Loucy (cell line): ENCODE data around the gene PPHLN1.
"Not testable (repeated sequence)": the region's sequence is repeated elsewhere in the genome, so short reads cannot be mapped to it uniquely, and the experiment has no call there.

ENCODE experiments used
- EZH2phosphoT487 ChIP-seq: fragments of 200-600 bp; IDR thresholded peaks from 2 replicates; pipeline ENCODE4 v1.6.1; 2018; ENCODE audit warnings: antibody characterized with exemption, mild to moderate bottlenecking, moderate library complexity, borderline replicate concordance
- TF ChIP-seq, protein P1 (sequence below): fragments of 200-600 bp; sonication (generic); conservative IDR thresholded peaks from 2 replicates; pipeline ENCODE4 v1.5.1; 2014; ENCODE audit warnings: mild to moderate bottlenecking, antibody characterized with exemption, low read length

DNA sequence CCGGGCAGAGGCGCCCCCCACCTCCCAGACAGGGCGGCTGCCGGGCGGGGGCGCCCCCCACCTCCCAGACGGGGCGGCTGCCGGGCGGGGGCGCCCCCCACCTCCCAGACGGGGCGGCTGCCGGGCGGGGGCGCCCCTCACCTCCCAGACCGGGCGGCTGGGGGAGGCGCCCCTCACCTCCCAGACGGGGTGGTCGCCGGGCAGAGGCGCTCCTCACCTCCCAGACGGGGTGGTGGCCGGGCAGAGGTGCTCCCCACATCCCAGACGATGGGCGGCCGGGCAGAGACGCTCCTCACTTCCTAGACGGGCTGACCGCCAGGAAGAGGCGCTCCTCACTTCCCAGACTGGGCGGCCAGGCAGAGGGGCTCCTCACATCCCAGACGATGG lies 24.0 kb downstream of the PPHLN1 start:
- TF ChIP-seq, protein P1, sequence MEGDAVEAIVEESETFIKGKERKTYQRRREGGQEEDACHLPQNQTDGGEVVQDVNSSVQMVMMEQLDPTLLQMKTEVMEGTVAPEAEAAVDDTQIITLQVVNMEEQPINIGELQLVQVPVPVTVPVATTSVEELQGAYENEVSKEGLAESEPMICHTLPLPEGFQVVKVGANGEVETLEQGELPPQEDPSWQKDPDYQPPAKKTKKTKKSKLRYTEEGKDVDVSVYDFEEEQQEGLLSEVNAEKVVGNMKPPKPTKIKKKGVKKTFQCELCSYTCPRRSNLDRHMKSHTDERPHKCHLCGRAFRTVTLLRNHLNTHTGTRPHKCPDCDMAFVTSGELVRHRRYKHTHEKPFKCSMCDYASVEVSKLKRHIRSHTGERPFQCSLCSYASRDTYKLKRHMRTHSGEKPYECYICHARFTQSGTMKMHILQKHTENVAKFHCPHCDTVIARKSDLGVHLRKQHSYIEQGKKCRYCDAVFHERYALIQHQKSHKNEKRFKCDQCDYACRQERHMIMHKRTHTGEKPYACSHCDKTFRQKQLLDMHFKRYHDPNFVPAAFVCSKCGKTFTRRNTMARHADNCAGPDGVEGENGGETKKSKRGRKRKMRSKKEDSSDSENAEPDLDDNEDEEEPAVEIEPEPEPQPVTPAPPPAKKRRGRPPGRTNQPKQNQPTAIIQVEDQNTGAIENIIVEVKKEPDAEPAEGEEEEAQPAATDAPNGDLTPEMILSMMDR, result not testable (repeated sequence)
- not testable (repeated sequence) for TF ChIP-seq EZH2phosphoT487
